ENCODE results near the gene KCNJ9. TPM values are rescaled to one million over a fixed set of nuclear protein-coding genes. Genes with fewer than 3 reads are reported as not detected.

Gene KCNJ9
- polyA plus RNA-seq, 1 donor, result 0.10 TPM

DNA sequence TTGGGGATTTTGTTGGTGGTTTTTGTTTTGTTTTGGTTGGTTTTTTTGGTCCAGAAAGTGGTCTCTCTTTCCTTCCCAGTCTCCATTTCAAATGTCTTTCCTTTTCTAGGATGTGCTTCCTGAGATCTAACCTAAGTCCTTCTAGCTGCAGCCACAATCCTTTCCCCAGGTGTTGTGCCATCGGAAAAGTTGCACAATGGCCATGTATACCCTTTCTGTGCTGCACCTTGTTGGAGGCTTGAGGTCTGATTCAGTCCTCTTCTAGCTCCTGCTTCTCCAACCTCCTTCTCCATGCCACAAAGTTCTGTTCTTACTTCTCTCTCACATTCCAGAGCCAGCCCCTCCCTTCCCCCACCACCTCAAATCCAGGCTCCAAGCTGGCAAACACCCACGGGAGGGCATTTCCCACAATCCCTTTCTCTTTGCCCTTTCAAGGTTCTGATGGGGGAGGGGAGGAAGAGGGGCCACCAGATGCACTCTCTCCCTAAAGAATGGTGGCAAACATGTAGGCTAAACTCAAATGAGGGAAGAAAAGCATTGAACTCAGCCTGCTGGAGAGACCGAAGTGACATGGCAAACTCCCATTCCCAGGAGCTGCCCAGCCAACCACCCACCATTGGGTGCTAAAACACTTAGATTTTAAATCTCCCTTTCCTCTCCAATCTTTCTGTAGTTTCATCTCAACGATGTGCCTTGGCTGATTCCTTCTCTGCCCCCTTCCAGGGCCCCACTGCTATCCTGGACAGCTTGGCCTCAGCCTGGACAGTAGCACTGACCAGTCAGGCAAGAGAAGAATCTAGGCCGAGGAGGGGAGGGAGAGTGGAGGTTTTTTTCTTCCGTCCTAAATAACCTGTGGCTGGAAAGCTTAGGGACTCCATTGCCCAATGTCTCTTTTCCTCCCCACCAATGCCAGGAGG, 14.3 kb upstream of the KCNJ9 start:
- no peak for DNase-seq (ENCODE audit: low read depth)

DNA sequence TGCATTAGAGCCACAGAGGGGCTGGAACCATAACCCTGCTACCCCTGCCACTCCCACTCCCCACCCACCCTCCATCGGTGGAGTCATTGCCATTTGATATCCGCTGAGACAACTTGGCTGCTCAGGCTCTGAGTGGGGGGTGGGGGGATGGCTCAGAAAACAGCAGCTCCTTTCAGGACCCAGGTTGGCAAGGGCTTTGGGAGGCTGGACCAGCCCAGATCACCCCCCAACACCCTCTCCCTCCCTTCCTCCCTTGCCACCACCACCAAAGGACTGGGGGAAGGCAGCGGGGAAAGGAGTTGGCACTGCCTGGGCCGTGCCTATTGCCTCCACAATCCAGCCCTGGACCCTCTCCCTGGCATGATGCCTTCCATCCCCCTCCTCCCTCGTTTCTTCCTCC, 13.1 kb upstream of the KCNJ9 start:
- no peak for DNase-seq (ENCODE audit: low read depth)

DNA sequence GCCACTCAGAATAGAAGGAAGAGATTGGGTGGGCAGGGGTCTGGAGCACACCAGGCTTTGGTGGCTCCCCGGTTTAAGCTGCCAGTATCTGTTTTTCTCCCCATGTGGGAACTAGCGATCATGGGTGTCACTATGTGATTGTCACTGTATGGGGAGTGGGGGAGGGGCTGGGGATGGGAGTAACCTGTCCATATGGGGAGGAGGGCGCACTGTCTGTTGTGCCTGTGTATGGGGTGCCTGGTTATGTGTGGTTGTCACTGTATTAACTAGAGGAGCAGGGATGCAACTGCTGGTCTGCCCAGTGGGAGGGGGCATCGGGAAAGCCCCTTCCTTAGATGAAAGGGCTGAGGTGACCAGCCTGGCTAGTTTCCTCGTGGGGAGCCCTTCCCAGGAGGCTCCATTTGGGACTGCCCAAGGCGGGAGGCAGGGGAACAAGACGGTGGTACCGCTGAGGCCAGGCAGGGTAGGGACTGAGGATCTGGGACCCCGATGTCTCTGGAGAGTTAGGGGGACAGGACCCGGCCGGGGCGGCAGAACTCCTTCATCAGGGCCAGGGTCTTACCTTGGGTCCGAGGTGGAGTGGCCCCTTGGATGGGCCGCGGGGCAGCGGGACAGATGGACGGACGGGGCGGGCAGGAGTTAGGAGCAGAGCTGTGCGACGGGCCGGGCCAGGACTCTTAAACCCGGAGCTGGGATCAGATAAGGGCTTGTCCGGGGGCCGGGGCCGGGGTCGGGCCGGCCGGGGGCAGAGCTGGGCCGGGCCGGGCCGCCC, 11.7 kb upstream of the KCNJ9 start, which contains the start of gene KCNJ10:
KCNJ10 (minus strand) TSS at position 701 of the 772 bp plus-strand sequence. CDS start 27,628 bp downstream, outside the sequence.
- DNase-seq (ENCODE audit: low read depth), result no peak

DNA sequence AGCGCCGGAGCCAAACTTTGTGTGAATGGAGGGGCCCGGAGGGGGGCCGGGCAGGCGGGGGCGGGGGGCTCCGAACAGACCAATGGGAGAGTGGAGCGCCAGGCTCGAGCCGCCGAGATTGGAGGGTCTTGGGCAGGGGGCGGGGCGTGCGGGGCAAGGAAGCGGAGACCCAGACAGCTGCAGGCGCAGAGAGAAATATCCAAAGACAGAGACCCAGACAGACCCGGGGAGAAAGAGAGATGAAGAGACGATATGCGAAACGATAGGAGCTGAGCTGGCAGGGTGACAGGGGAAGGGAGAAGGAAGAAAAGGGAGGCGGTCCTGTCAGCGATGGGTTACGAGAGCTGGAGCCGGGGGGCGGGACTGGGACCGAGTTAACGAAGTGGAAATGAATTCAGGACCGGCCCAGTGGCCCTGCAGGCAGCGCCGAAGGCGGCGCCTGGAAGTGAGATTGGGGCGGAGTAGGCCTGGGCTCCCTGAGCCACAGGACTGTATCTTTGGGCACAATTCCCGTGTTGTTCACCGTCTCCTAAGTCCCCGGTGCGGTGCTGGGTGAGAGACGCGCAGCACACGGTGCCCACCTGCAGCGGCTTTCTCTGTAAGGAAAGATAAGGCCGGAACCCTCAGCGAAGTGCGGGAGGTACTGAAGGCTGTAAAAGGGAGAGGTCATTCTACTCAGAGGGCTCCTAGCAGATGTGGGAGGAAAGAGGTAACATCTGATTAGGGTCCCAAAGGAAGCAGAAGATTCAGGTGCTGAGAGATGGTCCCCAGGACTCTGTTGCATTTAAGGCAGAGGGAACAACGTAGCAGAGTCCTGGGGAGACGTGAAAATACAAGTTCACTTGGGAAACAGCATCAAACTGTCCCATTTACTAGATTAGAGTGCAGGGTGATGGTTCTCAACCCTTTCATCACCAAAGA, 10.8 kb upstream of the KCNJ9 start:
- DNase-seq (ENCODE audit: low read depth), result no peak

DNA sequence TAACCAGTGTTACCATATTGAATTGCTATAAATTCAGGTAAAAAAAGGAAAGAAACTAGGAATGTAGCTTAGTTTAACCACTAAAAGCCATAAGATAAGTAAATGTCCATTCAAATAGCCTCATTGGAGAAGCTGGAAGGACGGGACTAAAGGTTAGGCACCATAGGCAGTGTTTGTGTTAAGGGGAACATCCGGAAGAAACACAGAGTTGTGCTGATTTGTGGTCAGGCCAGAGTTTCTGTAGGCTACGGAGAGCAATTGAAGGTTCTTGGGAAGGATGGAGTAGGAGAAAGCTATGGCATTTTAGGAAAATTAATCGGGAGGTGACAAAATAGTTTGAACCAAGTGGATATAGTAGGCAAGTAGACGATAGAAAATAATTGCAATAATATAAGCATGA, 10.0 kb upstream of the KCNJ9 start:
- DNase-seq (ENCODE audit: low read depth), result no peak

DNA sequence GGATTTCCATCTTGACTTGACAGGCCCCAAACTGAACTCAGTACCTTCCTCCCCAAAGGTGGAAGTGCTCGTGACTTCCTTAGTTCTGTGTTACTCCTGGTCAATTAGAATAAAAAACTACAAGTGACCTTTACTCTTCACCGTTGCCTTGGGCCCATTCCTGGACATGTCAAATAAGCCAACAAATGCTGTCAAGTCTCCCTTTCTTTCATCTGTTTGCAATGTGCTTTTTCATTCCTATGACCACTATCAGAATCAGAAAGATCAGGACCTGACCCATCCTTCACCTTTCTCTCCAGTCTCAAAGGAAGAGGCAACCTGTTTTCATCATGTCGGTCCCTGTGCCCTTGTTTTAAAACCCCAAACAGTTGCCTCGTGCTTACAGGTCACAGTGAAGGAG, 6.5 kb upstream of the KCNJ9 start:
- DNase-seq (ENCODE audit: low read depth), result no peak

DNA sequence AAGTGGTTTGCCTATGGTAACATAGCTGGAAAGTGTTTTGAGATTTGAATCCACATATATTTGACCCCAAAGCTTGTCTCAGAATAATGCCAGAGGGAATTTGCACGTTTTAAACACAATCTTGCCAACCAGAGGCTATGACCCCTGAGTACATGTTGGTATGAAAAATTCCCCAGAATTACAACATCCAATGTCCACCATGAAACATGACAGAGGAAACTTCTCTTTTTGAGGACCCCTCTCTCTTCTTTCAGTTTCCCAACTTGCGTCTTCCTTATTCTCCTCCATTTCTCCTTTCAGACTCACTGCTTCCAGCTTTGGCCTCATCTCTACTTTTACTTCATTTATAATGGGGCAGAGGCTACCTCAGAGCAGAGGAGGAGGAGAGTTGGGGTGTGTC, 5.5 kb upstream of the KCNJ9 start:
- no peak for DNase-seq (ENCODE audit: low read depth)

DNA sequence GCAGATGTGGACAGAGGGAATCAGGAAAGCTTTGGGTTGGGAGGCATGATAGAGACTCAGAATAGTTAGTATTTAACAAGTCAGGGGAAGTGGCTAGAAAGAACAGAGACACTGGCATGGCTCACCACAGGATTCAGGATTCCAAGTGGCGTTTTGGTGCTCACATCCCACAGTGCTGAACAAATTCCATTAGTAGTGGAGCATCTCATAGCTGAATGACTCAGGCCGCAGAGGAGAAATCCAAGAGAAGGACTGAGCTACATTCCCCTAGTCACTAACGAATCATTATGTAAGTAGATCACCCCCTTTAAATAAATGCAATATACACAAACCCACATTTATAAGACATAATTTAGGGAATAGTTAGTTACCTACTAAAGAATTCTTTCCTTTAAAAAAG, 5.0 kb upstream of the KCNJ9 start:
- no peak for DNase-seq (ENCODE audit: low read depth)

DNA sequence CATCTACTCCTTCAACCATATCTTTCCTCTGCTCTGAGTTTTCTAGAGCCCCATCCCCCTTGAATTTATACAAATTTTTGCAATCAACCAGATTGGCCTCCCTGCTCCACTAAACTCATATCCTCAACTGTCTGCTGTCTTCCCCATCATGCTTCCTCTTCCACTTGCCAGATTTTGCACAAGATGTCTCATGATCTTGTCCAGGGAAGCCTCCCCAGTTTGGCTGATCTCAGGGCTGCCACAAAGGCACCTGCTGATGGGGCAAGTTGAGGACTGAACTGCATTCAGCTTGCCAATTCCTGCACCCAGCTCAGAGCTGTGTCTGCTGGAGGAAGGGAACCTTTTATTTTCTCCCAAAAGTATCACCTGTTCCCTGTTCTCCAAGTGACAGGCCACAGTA, 3.9 kb upstream of the KCNJ9 start:
- no peak for DNase-seq (ENCODE audit: low read depth)

DNA sequence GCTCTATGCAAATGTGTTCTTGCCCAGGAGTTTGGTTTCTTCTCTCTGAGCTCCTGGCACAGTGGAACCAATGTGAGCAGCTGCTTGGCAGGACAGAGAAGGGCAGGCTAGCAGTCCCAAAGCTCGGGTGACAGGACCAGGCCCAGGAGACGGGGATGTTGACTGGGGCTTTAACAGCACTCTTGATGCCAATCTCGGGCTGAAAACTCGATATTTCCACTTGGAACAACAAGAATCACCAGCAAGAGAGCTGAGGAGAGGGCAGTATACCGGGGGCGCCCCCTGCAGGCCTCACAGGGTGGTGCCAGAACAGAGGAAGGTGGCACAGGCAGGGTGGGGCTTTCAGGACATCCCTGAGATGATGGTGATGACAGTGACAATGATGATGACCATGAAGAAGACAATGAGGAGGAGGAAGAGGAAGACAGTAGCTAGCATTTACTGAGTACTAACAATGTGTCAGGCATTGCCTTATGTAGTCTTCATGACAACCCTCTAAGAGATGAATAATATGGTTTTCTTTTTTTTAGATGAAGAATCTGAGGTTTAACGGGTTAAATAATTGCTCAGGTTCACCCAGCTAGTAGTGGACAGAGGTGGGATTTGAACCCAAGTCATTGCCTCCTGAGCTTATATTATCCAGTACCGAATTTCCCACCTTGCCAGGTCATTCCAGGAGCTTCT, 2.7 kb upstream of the KCNJ9 start:
- no peak for DNase-seq (ENCODE audit: low read depth)

DNA sequence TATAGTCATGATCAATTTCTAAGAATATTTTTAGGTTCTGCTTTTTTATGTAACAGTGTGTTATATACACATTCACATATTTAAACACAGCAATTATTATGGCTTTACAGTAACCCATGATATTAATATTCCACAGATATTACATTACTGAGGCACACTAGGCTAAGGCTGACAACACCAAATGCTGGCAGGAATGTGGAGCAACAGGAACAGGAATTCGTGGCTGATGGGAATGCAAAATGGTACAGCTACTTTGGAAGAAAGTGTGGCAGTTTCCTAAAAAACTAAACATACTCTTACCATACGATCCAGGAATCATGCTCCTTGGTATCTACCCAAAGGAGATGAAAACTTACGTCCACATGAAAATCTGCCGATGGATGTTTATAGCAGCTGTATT, 1.9 kb upstream of the KCNJ9 start:
- DNase-seq (ENCODE audit: low read depth), result no peak

DNA sequence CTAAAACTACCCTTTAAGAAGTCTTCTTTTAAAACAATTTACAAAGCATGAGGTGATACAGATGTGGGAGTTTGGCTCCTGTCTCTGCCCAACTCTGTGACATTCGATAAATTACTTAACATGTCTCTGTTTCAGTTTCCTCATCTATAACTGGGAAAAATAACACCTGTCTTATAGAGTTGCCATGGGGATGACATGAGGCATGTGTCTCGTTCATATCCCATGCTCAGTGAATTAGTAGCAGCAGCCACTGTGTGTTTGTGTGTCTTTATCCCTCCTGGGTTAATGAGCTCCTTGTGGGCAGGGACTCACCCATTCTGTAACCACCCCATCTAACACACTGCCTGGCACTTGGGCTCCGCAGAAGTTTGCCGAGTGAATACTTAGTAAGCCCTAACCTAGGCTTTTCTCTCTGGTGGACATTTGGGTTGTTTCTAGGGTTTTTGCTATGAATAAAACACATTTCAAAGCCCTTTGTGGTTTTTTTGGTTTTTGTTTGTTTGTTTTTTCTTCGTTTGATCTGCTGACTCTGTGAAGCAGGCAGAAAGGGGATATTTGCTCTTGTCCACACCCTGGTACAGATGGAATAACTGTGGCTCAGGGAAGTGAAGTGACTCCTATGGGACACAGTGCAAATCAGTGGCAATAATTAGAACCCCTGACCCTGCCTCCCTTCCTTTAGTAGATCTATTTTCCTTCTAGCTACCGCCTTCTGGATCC, 797 bp upstream of the KCNJ9 start:
- DNase-seq (ENCODE audit: low read depth), result no peak

DNA sequence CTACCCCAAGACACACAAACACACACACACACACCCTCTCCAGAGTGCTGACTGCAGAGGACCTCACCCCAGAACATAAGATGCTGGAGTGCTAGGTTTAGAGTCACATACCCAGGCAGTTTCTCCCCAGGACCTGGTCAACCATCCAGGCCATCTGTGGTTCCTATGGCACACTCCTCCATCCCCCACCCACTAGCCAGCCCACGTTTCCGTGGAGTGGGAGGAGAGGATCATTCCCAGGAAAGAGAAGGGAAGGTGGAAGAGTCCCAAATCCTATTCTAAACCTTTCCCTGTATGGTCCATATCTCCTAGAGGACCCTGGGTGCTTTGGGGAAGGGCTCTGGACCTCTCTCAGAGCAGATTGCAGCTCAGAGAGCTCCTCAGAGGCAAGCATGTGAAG, 1.1 kb downstream of the KCNJ9 start:
- DNase-seq (ENCODE audit: low read depth), result no peak

DNA sequence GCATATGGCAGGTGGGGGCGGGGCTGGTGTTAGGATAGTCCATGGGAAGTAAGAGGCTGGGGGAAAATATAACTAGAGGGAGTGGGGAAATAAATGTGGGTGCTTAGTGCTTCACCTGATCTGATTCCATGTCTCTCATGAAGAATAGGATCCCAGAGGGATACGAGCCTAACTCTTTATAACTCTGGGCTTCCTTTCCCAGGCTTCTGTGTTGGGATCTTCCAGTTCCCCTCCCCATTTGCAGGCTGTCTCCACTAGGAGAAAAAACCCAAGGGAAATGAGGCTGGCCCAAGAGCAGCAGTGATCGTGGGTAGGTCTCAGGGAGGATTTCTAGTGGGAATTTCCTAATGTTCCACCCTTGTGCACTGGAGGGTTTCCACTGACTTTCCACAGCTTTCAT, 1.6 kb downstream of the KCNJ9 start:
- no peak for DNase-seq (ENCODE audit: low read depth)

DNA sequence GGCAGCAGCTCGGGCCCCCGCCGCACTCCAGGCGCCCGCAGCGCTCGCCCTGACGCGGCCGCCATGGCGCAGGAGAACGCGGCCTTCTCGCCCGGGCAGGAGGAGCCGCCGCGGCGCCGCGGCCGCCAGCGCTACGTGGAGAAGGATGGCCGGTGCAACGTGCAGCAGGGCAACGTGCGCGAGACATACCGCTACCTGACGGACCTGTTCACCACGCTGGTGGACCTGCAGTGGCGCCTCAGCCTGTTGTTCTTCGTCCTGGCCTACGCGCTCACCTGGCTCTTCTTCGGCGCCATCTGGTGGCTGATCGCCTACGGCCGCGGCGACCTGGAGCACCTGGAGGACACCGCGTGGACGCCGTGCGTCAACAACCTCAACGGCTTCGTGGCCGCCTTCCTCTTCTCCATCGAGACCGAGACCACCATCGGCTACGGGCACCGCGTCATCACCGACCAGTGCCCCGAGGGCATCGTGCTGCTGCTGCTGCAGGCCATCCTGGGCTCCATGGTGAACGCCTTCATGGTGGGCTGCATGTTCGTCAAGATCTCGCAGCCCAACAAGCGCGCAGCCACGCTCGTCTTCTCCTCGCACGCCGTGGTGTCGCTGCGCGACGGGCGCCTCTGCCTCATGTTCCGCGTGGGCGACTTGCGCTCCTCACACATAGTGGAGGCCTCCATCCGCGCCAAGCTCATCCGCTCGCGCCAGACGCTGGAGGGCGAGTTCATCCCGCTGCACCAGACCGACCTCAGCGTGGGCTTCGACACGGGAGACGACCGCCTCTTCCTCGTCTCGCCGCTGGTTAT, 2.8 kb downstream of the KCNJ9 start:
- DNase-seq (ENCODE audit: low read depth), result no peak

DNA sequence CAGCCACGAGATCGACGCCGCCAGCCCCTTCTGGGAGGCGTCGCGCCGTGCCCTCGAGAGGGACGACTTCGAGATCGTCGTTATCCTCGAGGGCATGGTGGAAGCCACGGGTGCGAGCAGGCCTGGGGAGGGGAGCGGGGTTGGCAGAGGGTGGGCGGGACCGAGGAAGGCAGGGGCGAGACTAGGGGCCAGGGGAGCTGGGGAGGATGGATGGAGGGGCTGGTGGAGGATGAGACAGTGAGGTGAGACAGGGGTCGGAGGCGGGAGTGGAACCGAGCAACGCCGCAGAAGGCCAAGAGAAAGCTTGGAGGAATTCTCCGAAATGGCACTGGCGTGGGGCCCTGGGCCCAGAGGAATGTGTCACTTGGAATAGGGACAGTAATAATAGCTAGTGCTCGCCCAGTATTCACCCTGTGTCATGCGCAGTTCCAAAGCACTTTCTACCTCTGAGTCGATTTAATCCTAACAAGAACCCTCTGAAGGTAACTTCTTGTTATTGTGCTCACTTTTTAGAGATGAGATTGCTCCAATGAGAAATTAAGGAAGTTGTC, 3.5 kb downstream of the KCNJ9 start:
- no peak for DNase-seq (ENCODE audit: low read depth)

DNA sequence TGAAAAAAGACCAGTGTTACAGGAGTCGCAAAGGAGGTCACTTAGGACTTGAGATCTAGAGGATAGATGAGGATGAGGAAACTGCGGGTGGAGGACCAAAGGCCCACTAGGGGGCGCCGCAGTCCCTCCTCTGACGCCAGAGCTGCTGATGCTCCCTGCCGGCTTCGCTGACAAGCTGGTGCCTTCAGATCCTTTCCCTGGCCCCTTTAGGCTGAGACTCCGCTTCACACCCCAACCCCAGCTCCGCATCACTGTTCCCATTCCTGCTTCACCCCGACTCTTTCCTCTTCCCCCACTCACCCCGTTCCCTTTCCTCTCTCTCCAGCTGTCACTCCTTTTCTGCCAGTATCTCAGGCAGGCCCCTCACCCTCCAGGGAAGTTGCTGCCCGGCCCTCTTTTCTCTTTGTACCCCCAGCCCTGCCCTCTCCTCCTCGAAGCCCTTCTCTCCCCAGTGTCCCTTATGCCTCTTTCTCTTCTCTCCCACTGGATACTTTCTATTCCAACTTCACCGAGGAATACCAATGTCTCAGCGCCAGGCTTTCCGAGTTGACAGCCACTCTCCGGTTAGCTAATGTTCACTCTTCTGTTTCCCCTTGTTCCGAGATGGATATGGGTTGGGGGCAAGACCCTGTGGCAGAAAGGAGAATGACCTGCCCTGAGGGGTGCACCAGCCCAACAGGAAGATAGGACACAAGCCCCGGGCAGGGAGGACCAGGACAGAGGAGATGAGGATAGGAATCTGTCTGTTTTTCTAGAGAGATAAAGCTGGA, 4.5 kb downstream of the KCNJ9 start:
- DNase-seq (ENCODE audit: low read depth), result no peak

DNA sequence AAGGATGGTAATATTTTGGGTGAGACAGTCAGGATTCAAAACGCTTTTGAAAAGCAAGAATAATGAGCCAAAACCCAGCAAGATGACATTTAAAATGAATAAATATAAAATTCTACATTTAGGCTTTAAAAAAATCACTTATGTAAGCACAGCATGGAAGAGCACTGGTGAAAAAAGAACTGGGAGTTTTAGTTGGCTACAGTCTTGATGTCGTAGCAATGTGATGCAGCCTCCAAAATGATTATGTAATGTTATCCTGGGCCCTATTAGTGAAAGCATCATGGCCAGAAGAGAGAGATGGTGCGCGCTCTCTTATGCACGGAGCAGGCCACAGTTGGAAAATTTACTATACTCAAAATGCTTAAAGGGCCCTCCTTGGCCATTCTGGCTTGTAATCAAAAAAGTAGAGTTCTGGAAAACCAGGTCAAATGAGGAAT, 5.1 kb downstream of the KCNJ9 start:
- DNase-seq (ENCODE audit: low read depth), result no peak

All from forelimb muscle (tissue), 1 donor.